Measurements from ENCODE around the gene TXLNA. TPM values are rescaled to one million over a fixed set of nuclear protein-coding genes. Genes with fewer than 3 reads are reported as not detected.

The TXLNA gene
- polyA plus RNA-seq, 2 of the 4 experiments (the other 2 are of a cell fraction): 22.5 to 25.0 TPM

GRCh38 chr1:32178380-32179192, 889 bp upstream of the TXLNA start (continued):
- TF ChIP-seq TFCP2L1 (CRISPR knock-in tag; IDR thresholded peaks at IDR 0.05): no peak
- no peak for TF ChIP-seq GATA3 (IDR thresholded peaks at IDR 0.05; ENCODE audit: borderline replicate concordance)
- no peak for TF ChIP-seq NFE2L2 (conservative IDR thresholded peaks at IDR 0.05; ENCODE audit: low read length)
- TF ChIP-seq BHLHE40 (IDR thresholded peaks at IDR 0.05; ENCODE audit: low read depth, low read length): no peak
- no peak for TF ChIP-seq KDM1A (IDR thresholded peaks at IDR 0.05; ENCODE audit: low read depth)
- TF ChIP-seq ZC3H11A (IDR thresholded peaks at IDR 0.05): no peak

- Histone ChIP-seq H3K4me1 (peaks cover 30% of the 10 kb centered on the region), H3K9me3 (no peaks in the 10 kb centered on the region), H3K4me2 (peak overlapping the region; percentile 95), H3K4me3 (peak overlapping the region; percentile 90), H3K27ac (peak overlapping the region; percentile 89 to 94)
- no peak for FAIRE-seq
- POLR2A ChIA-PET: interaction anchor here (0.5 to 2.0 kb wide), 17 partner anchors 11 to 153 kb away, joined by 3 to 16 read pairs (median 4); partner anchors contain the start of genes CCDC28B, IQCC and KPNA6
- CTCF ChIA-PET: interaction anchor here (1.2 kb wide), 1 partner anchor 25 kb away, joined by 7 read pairs; no protein-coding TSS in a partner anchor
- ATAC-seq: peak; percentile 50 to 53
- no peak for TF ChIP-seq GATA3 (IDR thresholded peaks at IDR 0.05; ENCODE audit: borderline replicate concordance)
- TF ChIP-seq CHD4 (IDR thresholded peaks at IDR 0.05; ENCODE audit: borderline replicate concordance): no peak
- no peak for DNase-seq (ENCODE audit: low read depth in 1 of 2, low spot score in 1 of 2)
- WGBS (ENCODE audit: missing lambda C conversion rate): 9% methylated on average over 6 of the region's 7 CpGs
Measured at GRCh38 chr1:32179193-32179442, 357 bp upstream of the TXLNA start.

GRCh38 chr1:32180186-32181060, 948 bp downstream of the TXLNA start:
- ATAC-seq (peak; percentile 48 to 58), DNase-seq (ENCODE audit: low read depth in 1 of 2, low spot score in 1 of 2) (peak; percentile 28 to 32)
- CTCF ChIA-PET: interaction anchor here (1.2 to 1.7 kb wide), 4 partner anchors 27 to 136 kb away, joined by 3 to 9 read pairs (median 6); no protein-coding TSS in a partner anchor

GRCh38 chr1:32181065-32181464, 1.6 kb downstream of the TXLNA start:
- FAIRE-seq: no peak
- no peak for TF ChIP-seq KDM1A (IDR thresholded peaks at IDR 0.05; ENCODE audit: low read depth)
- no peak for TF ChIP-seq MAX (IDR thresholded peaks at IDR 0.05)
- TF ChIP-seq HOXB5 (CRISPR knock-in tag; IDR thresholded peaks at IDR 0.05): no peak
- no peak for TF ChIP-seq ZC3H11A (IDR thresholded peaks at IDR 0.05)
- TF ChIP-seq CHD4 (IDR thresholded peaks at IDR 0.05; ENCODE audit: borderline replicate concordance): no peak
- no peak for TF ChIP-seq GATA3 (IDR thresholded peaks at IDR 0.05; ENCODE audit: borderline replicate concordance)
- no peak for TF ChIP-seq POLR2A (IDR thresholded peaks at IDR 0.05; ENCODE audit: low read length)
- TF ChIP-seq REST (IDR thresholded peaks at IDR 0.05): no peak
- no peak for TF ChIP-seq FOXS1 (CRISPR knock-in tag; IDR thresholded peaks at IDR 0.05)
- no peak for TF ChIP-seq RFX5 (IDR thresholded peaks at IDR 0.05)

More at GRCh38 chr1:32180186-32181060, 948 bp downstream of the TXLNA start:
- POLR2A ChIA-PET: interaction anchor here (1.4 to 2.0 kb wide), 9 partner anchors 12 to 73 kb away, joined by 3 to 16 read pairs (median 5); partner anchors contain the start of genes CCDC28B, IQCC and KPNA6
- no peak for FAIRE-seq
- Histone ChIP-seq H3K27ac (peak overlapping the region; percentile 89 to 94), H3K9me3 (no peaks in the 10 kb centered on the region), H3K4me3 (peak overlapping the region; percentile 90), H3K4me1 (peaks cover 36% of the 10 kb centered on the region), H3K4me2 (peak overlapping the region; percentile 95)
- TF ChIP-seq CTCF (IDR thresholded peaks at IDR 0.05): no peak
- no peak for TF ChIP-seq POLR2A (IDR thresholded peaks at IDR 0.05; ENCODE audit: low read length)
- TF ChIP-seq HOXB13 (CRISPR knock-in tag; IDR thresholded peaks at IDR 0.05; ENCODE audit: low read depth): no peak
- TF ChIP-seq SREBF2 (IDR thresholded peaks at IDR 0.05): no peak
- TF ChIP-seq EP300 (IDR thresholded peaks at IDR 0.05): no peak
- TF ChIP-seq CBX2 (IDR thresholded peaks at IDR 0.05; ENCODE audit: borderline replicate concordance, low read depth): no peak
- WGBS (ENCODE audit: missing lambda C conversion rate): 7% methylated on average over 30 of the region's 36 CpGs

More at GRCh38 chr1:32181065-32181464, 1.6 kb downstream of the TXLNA start:
- Histone ChIP-seq H3K4me3 (peak overlapping the region; percentile 90), H3K4me1 (peaks cover 36% of the 10 kb centered on the region), H3K9me3 (no peaks in the 10 kb centered on the region), H3K27ac (peak overlapping the region; percentile 89 to 94; a peak in 5 of 6 replicates), H3K4me2 (peak overlapping the region; percentile 95)
- ATAC-seq (no peak), DNase-seq (ENCODE audit: low read depth in 1 of 2, low spot score in 1 of 2) (no peak)
- ChIA-PET CTCF (interaction anchor here (1.7 kb wide), 3 partner anchors 70 to 135 kb away, joined by 3 to 9 read pairs (median 5); no protein-coding TSS in a partner anchor), POLR2A (no interaction called here)
- 84% methylated on average over 9 of the region's 9 CpGs for WGBS (ENCODE audit: missing lambda C conversion rate)

All from A549 (cell line).